T-helper 1 cell (primary cell): Measurements from ENCODE around the gene PROM1.

ENCODE experiments used
- DNase-seq, 5 donors: peaks; one replicate each; pipeline ENCODE4 v3.0.0-alpha.2; 2012 to 2020

PROM1 gene

DNA sequence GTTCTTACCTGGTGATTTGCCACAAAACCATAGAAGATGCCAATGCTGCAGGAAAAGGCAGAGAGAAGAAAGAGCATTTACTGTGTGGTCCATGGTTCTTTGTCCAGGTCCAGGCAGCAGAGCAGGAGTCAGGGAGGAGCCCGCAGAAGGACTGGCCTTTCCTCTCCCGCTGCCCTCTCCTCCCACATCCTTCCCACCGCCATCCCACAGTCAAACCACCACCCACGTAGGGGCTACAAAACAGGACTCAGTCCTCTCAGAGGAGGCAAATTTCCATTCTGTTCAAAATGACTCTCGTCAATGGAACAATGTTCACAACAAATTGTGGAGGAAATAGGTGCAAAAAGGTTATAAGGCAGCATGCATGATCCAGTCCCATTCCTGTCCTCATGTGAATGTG, 58.6 kb downstream of the PROM1 start:
- DNase-seq, result no peak

DNA sequence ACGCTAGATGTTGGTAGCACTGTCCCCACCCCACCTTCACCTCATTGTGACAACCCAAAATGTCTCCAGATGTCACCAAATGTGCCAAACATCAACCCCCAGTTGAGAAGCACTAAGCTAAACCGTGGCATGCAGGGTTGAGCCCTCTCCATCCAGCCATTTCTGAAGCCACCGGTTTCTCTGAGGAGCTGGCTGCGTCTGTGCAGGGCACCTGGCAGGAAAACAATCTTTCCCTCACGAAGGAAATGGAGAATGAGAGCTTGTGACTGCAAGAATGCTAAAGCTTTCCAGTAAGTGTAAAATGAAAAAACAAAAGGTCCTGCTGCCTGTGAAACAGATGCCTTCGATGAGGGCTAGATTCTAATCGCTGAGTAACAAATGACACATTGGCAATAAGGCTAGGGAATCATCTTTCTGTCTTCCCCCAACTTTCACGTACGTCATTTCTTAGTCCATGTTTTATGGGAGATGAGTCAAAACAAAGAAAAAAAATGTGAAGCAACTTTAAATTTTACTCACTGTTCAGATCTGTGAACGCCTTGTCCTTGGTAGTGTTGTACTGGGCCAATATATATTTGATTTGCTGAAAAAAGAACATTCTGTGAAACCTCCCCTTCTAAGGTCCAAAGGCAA, 59.9 kb downstream of the PROM1 start:
- peak in 1 of 5 donors; percentile 46 for DNase-seq

DNA sequence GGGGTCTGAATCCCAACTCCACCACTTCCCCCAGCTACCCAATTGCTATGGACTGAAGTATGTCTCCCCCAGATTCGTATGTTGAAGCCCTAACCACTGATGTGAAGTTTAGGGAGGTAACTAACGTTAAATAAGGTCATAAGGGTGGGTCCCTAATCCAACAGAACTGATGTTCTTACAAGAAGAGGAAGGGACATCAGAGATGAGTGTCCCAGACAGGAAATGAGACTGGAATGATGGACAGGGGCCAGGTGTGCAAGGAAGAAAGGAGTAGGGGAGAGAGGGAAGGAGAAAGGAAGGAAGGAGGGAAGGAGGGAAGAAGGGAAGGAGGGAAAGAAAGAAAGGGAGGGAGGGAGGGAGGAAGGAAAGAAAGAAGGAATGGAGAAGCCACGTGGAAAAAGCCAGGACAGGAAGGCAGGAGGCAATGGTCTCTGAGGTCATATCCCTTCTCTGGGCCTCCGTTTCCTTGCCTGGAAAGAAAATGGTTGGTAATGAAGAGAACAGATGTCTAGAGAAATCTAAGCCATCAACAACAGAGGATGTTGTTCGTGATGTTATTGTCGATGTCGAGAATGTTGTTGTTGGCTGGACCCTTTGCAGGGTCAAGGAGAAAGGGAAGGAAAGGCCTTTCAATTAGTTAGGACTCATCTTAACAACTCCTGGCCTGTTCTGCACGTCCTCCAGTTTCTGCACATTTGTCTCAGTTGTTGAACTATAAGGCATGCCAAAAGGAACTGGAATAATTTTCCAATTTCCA, 61.8 kb downstream of the PROM1 start:
- DNase-seq, result no peak

DNA sequence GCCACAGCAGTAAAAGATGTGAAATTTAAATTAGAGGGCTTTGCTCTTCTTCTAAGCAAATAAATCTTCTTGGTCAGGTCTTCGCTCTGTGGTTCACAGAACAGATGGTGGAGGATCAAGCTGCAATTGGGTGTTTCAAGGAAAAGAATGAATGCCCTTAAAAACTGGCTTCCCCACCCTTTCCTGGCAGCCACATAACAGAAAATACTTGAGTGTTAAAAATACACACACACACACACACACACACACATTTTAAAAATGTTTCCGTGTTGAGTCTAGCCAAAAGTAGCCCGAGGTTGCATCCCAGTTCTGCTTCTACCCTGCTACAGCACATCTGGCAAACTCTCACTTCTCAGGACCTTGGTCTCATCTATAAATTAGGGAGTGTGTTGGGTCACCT, 64.2 kb downstream of the PROM1 start:
- no peak for DNase-seq

DNA sequence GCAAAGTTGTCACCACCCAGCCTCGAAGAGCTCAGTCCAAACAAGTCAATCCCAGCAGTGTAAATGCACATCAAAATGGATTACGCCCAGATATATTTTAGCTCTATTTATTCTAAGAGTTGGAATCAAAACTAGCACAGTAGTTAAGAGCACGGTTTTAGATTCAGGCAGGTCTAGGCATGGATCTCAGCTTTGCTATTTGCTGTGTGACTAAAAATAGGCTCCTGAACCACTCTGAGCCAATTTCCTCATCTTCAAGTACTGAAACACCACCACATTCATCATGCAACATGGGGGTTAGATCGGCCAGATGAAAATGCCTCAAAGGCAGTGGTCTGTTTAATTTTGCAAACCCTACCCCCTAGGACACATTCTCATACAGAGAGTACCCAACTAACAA, 65.0 kb downstream of the PROM1 start:
- DNase-seq, result no peak

DNA sequence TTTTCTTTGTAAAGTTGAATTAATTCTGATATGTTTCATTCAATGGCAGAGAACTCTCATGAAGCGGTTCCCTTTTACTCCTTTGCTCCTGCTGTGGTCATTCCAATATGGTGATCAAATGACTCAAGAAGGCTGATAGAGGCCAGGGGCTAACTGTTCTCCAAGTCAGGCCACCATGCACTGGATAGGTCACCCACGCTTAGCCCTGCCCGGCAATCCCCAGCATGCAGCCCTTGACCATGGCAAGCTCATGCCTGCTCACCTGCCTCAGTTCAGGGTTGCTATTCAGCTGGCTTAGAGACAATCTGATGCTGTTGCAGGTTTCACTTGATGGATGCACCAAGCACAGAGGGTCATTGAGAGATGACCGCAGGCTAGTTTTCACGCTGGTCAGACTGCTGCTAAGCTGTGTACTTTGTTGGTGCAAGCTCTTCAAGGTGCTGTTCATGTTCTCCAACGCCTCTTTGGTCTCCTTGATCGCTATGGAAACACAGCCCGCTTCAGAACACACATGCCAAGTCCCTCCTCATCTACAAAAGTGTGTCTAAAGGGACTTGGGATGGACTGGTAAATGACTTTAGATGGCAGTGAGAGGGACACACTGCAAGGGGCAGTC, 65.7 kb downstream of the PROM1 start:
- no peak for DNase-seq

DNA sequence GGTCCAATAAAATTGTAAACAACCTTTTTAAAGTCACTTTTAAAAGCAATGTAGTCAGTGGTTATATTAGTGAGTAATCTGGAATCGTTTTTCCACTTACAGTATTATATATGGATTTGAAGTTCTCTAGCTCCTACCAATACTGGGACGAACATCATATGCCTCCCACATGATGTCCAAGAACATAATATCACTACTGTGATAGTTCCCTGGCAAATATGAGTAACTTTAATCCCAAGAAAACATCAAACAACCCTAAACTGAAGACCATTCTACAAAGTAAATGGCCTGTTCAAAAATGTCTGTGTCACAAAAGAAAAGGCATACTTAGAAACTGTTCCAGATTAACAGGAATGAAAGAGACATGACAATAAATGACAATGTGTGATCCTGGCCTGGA, 67.3 kb downstream of the PROM1 start:
- DNase-seq, result no peak

DNA sequence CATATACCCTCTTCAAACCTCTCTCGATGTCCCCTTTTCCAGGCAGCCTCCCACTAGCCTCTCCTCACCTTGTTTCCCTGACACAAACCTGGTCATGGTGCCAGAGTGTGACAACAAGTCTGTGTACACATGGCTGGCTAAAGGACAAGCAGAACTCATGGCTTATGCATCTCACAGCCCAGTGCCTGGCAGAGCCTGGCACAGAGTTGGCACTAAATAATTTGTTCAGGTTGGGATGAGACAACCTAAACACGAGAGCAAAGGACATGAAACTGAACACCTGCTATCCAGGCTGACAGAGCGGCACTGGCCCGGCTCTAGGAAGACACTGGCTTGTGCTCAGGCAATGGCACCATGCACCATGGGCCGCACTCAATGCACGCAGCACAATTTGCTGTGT, 72.7 kb downstream of the PROM1 start:
- no peak for DNase-seq

DNA sequence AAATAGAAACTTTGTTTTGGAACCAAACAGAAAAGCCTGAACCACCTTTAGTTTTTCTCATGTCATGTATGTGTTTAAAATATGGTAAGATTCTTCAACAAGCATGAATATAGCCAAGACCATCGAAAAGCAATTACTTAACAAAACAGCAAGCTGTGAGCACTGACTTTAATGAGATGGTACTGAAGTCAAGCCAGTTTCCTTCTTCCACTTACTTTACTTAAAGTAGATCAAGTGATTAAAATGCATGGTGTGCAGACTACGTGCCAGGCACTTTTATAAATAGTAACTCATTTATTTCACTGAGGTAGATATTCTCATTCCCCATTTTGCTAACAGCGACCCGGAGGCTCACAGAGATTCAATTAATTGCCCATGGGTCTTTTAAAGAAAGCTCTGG, 74.7 kb downstream of the PROM1 start:
- no peak for DNase-seq

DNA sequence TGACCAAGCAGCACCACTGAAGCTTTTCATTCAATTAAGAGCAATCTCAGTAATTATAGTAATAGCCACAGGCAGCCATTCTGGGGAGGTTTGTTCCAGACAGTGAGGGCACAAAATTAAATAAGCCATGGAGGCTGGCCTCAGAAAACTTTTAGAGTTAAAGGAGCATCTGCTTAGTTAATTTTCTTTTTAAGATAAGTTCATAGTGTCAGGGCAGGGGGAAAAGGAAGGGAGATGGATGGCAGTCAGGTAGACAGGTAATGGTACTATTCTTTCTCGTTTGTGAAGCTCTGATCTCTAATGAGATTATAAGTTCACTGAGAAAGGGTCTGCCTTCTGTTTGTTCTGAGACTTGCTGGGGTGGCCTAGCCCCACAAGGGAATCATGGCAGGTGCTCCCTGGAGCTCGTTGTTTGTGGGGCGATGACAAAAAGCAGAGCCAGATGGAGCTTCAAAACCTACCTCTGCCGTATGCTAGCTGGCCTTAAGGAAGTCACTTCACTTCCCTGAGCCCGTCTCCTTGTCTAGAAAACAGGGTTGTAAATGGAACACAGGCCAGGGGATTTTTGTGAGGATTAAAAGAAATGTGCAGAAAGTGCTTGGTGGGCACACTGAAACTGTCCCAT, 76.2 kb downstream of the PROM1 start:
- DNase-seq, result no peak

DNA sequence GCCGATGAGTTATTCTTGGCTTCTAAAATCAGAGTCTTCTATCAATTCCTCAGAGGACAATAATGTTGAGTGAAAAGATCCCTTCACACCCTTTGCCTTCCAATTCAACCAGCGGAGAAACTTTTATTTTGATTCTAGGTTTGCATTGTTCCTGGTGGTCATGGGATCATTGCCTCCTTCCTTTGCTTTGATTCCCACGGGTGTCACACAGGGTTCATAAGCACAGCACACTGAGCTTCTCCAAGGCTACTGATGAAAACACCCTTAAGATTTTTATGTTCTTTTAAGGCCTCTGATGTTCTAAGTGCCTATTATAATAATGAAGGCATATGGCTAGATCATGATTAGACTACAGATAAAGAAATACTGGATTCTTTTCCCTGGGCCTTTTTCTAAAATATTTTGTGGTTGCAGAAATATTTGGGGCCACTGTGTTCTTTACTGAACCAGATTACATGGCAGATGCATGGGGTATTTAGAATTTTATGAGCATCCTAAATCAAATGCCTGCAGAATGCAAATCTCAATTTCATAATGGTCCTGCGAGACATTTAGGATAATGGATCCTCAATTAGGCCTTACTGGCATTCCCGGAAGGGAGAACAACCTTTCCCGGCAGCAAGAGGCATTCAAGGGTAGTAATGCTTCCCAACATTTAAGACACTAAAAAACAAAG, 76.9 kb downstream of the PROM1 start:
- DNase-seq, result no peak

DNA sequence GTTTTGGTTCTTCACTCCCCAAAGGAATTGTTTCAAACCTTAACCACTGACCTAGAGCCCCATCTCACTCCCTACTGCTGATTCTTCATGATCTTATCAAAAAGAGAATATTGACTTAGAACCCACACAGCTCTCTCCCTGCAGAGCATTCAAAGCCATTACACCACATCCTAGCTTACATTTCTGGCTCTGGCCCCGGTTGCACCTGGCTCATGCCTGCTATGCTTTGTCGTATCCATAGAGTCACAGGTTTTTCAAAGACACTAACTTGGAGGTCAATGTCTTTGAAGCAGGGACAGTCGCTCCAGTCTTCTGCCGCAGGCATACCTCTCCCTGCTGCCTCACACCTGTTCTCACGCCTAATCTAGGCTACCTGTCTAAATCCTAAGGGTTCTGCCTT, 78.1 kb downstream of the PROM1 start:
- no peak for DNase-seq

DNA sequence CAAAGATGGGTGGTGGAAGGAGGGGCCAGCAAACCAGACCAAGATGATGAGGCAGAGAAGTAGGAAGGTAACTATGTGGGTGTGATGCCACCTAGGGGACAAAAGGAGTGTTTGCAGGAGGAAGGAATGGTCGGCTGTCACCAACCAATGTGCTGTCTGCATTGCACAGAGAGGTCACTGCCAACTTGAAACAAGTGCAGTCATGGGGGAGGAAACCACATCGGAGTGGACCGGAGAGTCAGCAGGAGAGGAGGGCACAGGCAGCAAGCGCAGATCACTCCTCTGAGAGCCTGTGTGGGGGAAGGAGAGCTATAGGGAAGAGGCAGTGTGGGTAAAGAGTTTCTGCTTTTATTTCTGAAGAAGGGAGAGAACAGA, 82.4 kb downstream of the PROM1 start:
- DNase-seq, result peak in 4 of 5 donors; percentile 4 to 46 (median 20)

DNA sequence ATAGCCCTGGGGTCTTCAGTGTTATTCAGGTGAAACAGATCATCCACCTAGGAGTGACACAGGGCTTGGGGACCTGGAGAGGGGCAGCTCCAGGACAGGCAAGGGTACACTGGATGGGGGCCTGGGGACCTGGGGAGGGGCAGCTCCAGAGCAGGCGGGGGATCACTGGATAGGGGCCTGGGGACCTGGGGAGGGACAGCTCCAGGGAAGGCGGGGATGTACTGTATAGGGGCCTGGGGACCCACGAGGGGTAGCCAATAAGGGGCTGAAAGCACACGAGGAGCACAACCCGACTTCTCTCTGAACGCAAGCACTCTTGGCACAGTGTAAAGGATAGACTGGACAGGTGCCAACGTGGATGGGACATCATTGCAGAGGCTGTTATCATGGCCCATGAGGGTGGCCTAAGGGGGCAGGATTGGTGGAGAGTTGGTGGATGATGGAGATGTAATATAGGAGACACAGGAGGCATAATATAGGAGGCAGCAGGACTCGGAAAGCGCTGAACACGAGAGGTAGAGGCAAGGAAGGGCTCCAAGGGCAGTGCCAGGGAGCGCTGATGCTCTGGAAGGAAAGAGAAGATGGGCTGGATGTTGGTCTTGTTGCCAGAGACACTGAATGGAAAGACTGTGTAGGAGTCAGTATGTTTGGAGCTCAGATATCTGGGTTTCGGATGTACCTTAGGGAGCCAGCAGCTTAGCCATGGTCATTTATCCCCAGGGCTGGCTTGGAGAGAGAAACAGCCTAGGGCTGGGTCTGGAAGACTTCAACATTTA, 82.9 kb downstream of the PROM1 start:
- no peak for DNase-seq

DNA sequence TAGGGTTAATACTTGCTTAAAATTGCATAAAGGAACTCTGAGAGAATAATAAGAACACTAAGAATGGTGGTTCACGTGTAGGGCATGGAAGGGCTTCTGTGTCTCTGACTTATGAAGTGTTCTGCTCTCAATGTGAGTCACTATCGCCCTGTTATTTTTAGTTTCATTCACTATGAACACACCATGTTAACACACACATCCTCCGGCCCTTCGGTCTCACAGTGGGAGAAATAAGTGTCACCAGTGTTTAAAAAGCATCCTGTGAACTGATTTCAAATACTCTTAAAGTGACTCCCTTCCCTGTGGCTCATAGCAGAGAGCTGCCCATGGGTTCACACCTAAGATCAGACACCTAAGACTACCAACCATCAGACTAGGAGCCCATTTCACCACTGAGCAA, 87.0 kb downstream of the PROM1 start:
- DNase-seq, result no peak

DNA sequence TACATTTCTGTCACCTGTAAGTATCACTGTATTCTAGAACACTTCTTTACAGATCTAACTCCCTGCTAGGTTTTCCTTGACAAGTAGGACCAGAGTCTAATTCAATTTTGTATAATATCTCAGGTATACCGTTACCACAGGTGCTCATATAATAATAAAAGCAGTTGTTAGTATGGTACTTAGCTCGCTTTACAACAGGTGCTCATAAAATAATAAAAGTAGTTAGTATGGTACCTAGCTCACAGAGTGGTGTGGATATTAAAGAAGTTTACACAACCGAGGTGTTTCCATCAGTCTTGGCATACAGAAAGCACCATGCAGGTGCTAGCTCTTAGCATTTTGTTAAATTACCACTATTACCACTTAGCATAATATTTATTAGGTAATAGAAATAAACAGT, 88.0 kb downstream of the PROM1 start:
- no peak for DNase-seq

DNA sequence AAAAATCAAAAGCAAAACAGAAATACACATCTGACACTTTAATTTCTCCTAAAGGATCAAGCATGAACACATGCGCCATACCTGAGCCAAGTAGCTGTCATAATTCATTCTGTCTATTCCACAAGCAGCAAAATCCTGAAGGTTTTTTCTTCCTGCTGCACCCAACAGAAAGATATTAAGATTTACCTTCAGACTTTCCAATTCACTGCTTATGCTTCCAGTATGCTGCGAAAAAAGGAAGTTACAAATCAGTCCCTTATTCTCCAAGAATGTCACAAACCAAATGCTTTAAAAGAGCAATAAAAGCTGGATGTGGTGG, 91.7 kb downstream of the PROM1 start:
- no peak for DNase-seq

DNA sequence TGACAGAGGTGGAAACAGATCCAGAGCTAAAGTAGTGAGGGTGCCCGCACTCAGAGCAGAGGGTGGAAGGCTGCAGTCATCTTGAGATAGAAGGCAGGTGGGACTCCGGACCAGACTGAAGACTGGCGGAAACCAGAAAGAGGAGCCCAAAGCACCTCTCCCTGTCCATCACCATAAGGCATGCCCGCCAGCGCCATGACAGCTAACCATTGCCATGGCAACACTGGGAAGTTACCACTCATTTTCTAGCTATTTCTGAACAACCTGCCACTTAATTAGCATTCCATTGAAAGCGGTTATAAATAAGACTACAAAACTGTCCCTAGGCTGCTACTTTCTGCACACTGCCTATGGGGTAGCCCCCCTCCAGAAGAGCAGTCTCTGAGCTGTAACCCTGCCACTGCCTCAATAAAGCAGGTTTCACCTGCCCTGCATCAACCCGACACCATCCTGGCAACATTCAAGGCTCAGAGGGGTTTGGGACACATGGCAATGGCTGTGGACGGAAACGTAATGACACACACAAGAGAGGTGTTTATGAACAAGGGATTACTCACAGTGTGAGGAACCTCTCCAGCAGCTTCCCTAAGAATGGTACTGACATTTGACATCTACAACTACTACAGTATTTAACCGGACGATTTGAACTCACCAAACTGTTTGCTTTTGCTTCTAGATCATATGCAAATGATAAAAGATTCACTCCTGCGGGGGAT, 93.1 kb downstream of the PROM1 start:
- no peak for DNase-seq

DNA sequence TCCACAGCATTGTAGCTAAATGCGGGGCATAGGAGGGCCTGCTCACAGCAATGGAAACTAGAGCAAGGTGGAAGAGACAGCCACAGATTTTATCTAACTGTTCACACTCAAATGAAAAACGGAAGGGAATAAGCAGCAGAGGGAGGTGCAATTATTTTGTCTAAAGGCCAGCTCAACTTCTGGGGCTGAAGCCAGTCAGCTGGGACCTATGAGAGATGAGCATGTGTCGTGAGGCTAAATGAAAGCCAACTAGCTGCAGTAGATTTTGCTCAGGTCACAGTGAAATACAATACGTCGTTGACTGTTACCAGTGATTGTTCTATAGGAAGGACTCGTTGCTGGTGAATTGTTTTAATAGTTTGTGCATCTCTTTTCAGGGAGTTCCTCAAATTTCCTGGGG, 94.4 kb downstream of the PROM1 start:
- no peak for DNase-seq

DNA sequence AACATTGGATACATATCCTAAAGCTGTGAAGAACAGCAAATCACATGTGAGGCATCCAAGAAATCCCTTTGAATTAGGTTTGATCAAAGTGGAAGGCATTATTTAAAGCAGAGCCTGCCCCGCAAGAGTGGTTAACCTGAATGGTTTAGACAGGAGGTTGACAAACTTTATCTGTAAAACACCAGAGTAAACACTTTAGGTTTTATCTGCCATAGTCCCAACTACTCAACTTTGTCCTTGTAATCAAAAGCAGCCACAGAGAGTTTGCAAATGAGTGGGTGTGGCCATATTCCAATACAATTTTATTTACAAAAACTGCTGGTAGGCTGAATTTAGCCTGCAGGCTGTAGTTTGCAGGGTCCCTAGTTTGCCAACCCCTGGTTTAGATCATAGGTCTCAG, 95.6 kb downstream of the PROM1 start:
- no peak for DNase-seq

DNA sequence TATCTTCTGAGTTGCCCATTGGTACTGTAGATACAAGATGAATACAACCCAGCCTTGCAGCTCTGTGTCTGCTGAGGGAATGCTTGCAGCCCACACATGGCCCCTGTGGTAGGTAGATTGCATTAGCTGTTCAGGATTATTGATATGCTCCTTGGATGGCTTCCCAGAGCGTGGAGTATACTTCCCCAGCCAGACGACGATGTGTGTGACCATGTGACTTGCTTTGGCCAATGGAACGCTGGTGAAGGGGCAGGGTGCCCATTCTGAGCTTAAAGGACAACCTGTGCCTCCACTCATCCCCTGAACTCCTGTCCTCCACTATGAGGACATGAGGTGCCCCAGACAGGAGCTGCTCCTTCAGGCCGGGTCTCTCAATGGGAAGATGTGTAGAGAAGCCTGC, 96.9 kb downstream of the PROM1 start:
- no peak for DNase-seq

DNA sequence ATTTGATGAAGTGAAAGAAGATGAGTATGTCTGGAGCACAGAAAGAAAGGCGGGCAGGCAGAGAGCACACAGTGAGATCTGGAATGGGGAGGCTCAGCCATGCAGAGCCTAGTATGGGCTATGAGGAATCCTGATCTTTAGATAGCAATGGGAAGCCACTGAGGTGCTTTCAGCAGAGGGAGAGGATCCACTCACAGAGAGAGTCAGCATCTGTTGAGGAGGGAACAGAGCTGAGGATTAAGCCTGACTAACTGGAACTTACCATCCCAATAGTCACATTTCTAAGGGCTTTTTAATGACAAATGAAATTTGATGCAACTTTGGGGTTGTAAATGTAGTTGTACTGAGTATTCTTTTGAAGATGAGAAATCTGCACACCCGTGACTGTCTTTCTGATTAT, 100.2 kb downstream of the PROM1 start:
- DNase-seq, result no peak
